H1 (cell line): ENCODE data around the gene GAK. TPM values are rescaled to one million over a fixed set of nuclear protein-coding genes. Genes with fewer than 3 reads are reported as not detected.

Experiments used
- CTCF ChIA-PET: fragments of 300-600 bp; sonication (Branson Sonifier 250); formaldehyde crosslinking; loops from one replicate; lab custom pipeline; 2021; ENCODE audit not compliant: partially characterized antibody; lab: Charles Lee
- POLR2A ChIA-PET: fragments of 300-600 bp; sonication (Branson Sonifier 250); formaldehyde crosslinking; loops from one replicate; lab custom pipeline; 2021; ENCODE audit warnings: inconsistent platforms; ENCODE audit not compliant: partially characterized antibody; lab: Charles Lee
- DNase-seq, 2 experiments: peaks; one replicate each; pipeline versions ENCODE4 v3.0.0 to v3.0.0-alpha.2; 2010 to 2022; ENCODE audit warnings: low spot score in 2 of 2, low read depth in 1 of 2, mixed read lengths in 1 of 2
- FAIRE-seq: peaks from 2 replicates; lab custom pipeline; 2011; peaks lifted over from hg19 to GRCh38; lab: Jason Lieb, UNC
- H2AFZ ChIP-seq: 2 replicates; pipeline ENCODE4 v1.8.1; 2012; ENCODE audit warnings: low read length, inconsistent platforms
- H2AK5ac ChIP-seq: 2 replicates; pipeline ENCODE4 v1.6.1; 2013; ENCODE audit warnings: low read depth, low read length
- H2BK120ac ChIP-seq: replicated peaks from 2 replicates; pipeline ENCODE3; 2013; ENCODE audit warnings: low read depth, low read length, inconsistent platforms
- H2BK12ac ChIP-seq: 2 replicates; pipeline ENCODE4 v1.6.1; 2013; ENCODE audit warnings: low read depth, low read length
- H2BK15ac ChIP-seq: 2 replicates; pipeline ENCODE4 v1.6.1; 2013; ENCODE audit warnings: low read length
- H2BK20ac ChIP-seq: 2 replicates; pipeline ENCODE4 v1.6.1; 2013; ENCODE audit warnings: low read length
- H2BK5ac ChIP-seq: 2 replicates; pipeline ENCODE4 v1.6.1; 2013; ENCODE audit warnings: low read depth, low read length
- H3K14ac ChIP-seq: 2 replicates; pipeline ENCODE4 v1.6.1; 2013; ENCODE audit warnings: inconsistent platforms; ENCODE audit not compliant: insufficient read length
- H3K18ac ChIP-seq: 2 replicates; pipeline ENCODE4 v1.6.1; 2013; ENCODE audit warnings: low read length; ENCODE audit errors: extremely low read depth
- H3K23ac ChIP-seq: 2 replicates; pipeline ENCODE4 v1.6.1; 2013; ENCODE audit warnings: inconsistent platforms; ENCODE audit not compliant: insufficient read length
- H3K23me2 ChIP-seq: 2 replicates; pipeline ENCODE4 v1.6.1; 2013; ENCODE audit warnings: low read depth, low read length
- H3K27ac ChIP-seq: 2 replicates; pipeline ENCODE4 v1.6.1; 2011; ENCODE audit warnings: low read depth, low read length, inconsistent platforms
- H3K27me3 ChIP-seq, 4 experiments: replicated peaks in 1 of 4; 1 replicate in 1 of 4; 2 replicates in 3 of 4; pipeline versions ENCODE4 v1.6.1 to v1.8.1; 2011 to 2013; ENCODE audit warnings: low read length in 3 of 4, mild to moderate bottlenecking in 3 of 4, inconsistent platforms in 2 of 4, mixed read lengths in 2 of 4, moderate library complexity in 1 of 4; ENCODE audit not compliant: control insufficient read depth in 3 of 4, insufficient read depth in 3 of 4; ENCODE audit errors: extremely low read depth in 1 of 4
- H3K36me3 ChIP-seq, 4 experiments: 2 replicates each; pipeline versions ENCODE4 v1.6.1 to v1.8.1; 2011 to 2013; ENCODE audit warnings: mild to moderate bottlenecking in 4 of 4, low read length in 3 of 4, moderate library complexity in 2 of 4, control low read depth in 1 of 4, inconsistent platforms in 1 of 4; ENCODE audit not compliant: insufficient read depth in 4 of 4, control insufficient read depth in 2 of 4
- H3K4ac ChIP-seq: replicated peaks from 2 replicates; pipeline ENCODE3; 2013; ENCODE audit warnings: low read length, low read depth, mixed read lengths, inconsistent platforms; ENCODE audit not compliant: insufficient read length
- H3K4me1 ChIP-seq, 4 experiments: replicated peaks in 1 of 4; 1 replicate in 1 of 4; 2 replicates in 3 of 4; pipeline versions ENCODE4 v1.6.1 to v1.8.1; 2011 to 2013; ENCODE audit warnings: low read length in 3 of 4, inconsistent platforms in 2 of 4, mixed read lengths in 1 of 4; ENCODE audit not compliant: insufficient read depth in 4 of 4, control insufficient read depth in 3 of 4
- H3K4me2 ChIP-seq, 2 experiments: 2 replicates each; pipeline versions ENCODE4 v1.6.1 to v1.8.1; 2011 to 2013; ENCODE audit warnings: low read depth in 2 of 2, low read length in 2 of 2, control low read depth in 1 of 2, inconsistent platforms in 1 of 2, mild to moderate bottlenecking in 1 of 2; ENCODE audit not compliant: insufficient read depth in 1 of 2
- H3K4me3 ChIP-seq, 4 experiments: fragments of 200-600, 300-600 bp in 1 of 4; sonication (generic), shearing (Covaris generic), sonication (Bioruptor Twin) in 1 of 4; 2 replicates each; pipeline versions ENCODE4 v1.5.1 to v1.8.1; 2011 to 2016; ENCODE audit warnings: low read length in 4 of 4, low read depth in 3 of 4, control low read depth in 2 of 4, inconsistent platforms in 2 of 4, mild to moderate bottlenecking in 2 of 4, mixed read lengths in 1 of 4, moderate library complexity in 1 of 4; ENCODE audit not compliant: insufficient read depth in 2 of 4; ENCODE audit errors: extremely low read depth in 1 of 4
- H3K56ac ChIP-seq: replicated peaks from 2 replicates; pipeline ENCODE3; 2013; ENCODE audit warnings: low read depth, mild to moderate bottlenecking, mixed read lengths, low read length, inconsistent platforms; ENCODE audit not compliant: insufficient read length
- H3K79me1 ChIP-seq: 2 replicates; pipeline ENCODE4 v1.6.1; 2013; ENCODE audit warnings: low read depth, low read length, control low read depth
- H3K79me2 ChIP-seq, 2 experiments: 2 replicates each; pipeline versions ENCODE4 v1.6.1 to v1.8.1; 2012 to 2013; ENCODE audit warnings: low read length in 2 of 2, mild to moderate bottlenecking in 2 of 2, inconsistent platforms in 1 of 2; ENCODE audit not compliant: insufficient read depth in 2 of 2, control insufficient read depth in 1 of 2
- H3K9ac ChIP-seq, 4 experiments: replicated peaks in 1 of 4; 1 replicate in 1 of 4; 2 replicates in 3 of 4; pipeline versions ENCODE4 v1.6.1 to v1.8.1; 2011 to 2013; ENCODE audit warnings: low read depth in 3 of 4, low read length in 3 of 4, control low read depth in 2 of 4, mild to moderate bottlenecking in 2 of 4, moderate library complexity in 2 of 4, inconsistent platforms in 1 of 4; ENCODE audit errors: extremely low read depth in 1 of 4
- H3K9me3 ChIP-seq, 2 experiments: 2 replicates each; pipeline versions ENCODE4 v1.6.1 to v1.8.1; 2012 to 2013; ENCODE audit warnings: mild to moderate bottlenecking in 2 of 2, moderate library complexity in 2 of 2, control low read depth in 1 of 2, inconsistent platforms in 1 of 2, low read depth in 1 of 2, low read length in 1 of 2, mixed read lengths in 1 of 2; ENCODE audit not compliant: insufficient read depth in 2 of 2
- H4K20me1 ChIP-seq, 2 experiments: replicated peaks in 1 of 2; 2 replicates each; pipeline versions ENCODE3 to v1.8.1; 2011 to 2013; ENCODE audit warnings: inconsistent platforms in 2 of 2, low read length in 2 of 2, mild to moderate bottlenecking in 1 of 2; ENCODE audit not compliant: insufficient read depth in 2 of 2, control insufficient read depth in 1 of 2
- H4K5ac ChIP-seq: 2 replicates; pipeline ENCODE4 v1.6.1; 2013; ENCODE audit warnings: low read length, low read depth, mixed read lengths, inconsistent platforms; ENCODE audit not compliant: insufficient read length
- H4K8ac ChIP-seq: 2 replicates; pipeline ENCODE4 v1.8.0; 2013; ENCODE audit warnings: mild to moderate bottlenecking, moderate library complexity, low read length, inconsistent platforms; ENCODE audit not compliant: insufficient read depth; ENCODE audit errors: extremely low read depth
- H4K91ac ChIP-seq: replicated peaks from 2 replicates; pipeline ENCODE3; 2013; ENCODE audit warnings: low read length, mixed read lengths, inconsistent platforms; ENCODE audit not compliant: insufficient read length
- GABPA ChIP-seq: IDR thresholded peaks from 2 replicates; pipeline ENCODE4 v1.6.1; 2011; ENCODE audit warnings: mild to moderate bottlenecking, low read length, moderate library complexity, borderline replicate concordance; ENCODE audit not compliant: insufficient read depth
- JUND ChIP-seq: IDR thresholded peaks from 2 replicates; pipeline ENCODE4 v1.6.1; 2011; ENCODE audit warnings: mild to moderate bottlenecking, improper control_type of control experiment, low read length
- KDM4A ChIP-seq: IDR thresholded peaks from one replicate; pipeline ENCODE4 v1.7.1; 2012; ENCODE audit warnings: low read depth, mild to moderate bottlenecking, moderate library complexity, low read length, inconsistent platforms; ENCODE audit not compliant: severe bottlenecking
- KDM5A ChIP-seq: fragments of 200-600 bp; IDR thresholded peaks from 2 replicates; pipeline ENCODE4 v1.7.1; 2012; ENCODE audit warnings: mild to moderate bottlenecking, low read length, inconsistent platforms, mixed read lengths
- POLR2A ChIP-seq, 2 experiments: IDR thresholded peaks; 1 replicate in 1 of 2; 2 replicates in 1 of 2; pipeline ENCODE4 v1.6.1; 2011; ENCODE audit warnings: low read depth in 2 of 2, low read length in 2 of 2, mild to moderate bottlenecking in 2 of 2; ENCODE audit errors: control extremely low read depth in 1 of 2
- SP2 ChIP-seq: IDR thresholded peaks from 2 replicates; pipeline ENCODE4 v1.6.1; 2012; ENCODE audit warnings: mild to moderate bottlenecking, low read length, inconsistent platforms
- SUZ12 ChIP-seq: fragments of 200-600 bp; sonication (generic); IDR thresholded peaks from 2 replicates; pipeline ENCODE4 v1.6.1; 2012; ENCODE audit warnings: mild to moderate bottlenecking, inconsistent platforms, low read length, moderate library complexity, mixed read lengths
- TAF1 ChIP-seq: IDR thresholded peaks from 2 replicates; pipeline ENCODE4 v1.6.1; 2011; ENCODE audit warnings: mild to moderate bottlenecking, low read depth, low read length
- TCF12 ChIP-seq: IDR thresholded peaks from 2 replicates; pipeline ENCODE4 v1.6.1; 2011; ENCODE audit warnings: low read depth, mild to moderate bottlenecking, low read length
- WGBS, 2 experiments: shearing (Covaris generic) in 1 of 2; methylation state at CpG; one replicate each; pipeline versions ENCODE4 v1.1.6 to v1.1.7; 2013 to 2015; ENCODE audit warnings: low lambda C conversion rate in 2 of 2, mixed read lengths in 2 of 2, inconsistent platforms in 1 of 2, low coverage in 1 of 2, missing lambda C conversion rate in 1 of 2; ENCODE audit not compliant: insufficient replicate concordance in 2 of 2, insufficient coverage in 1 of 2, insufficient read length in 1 of 2; ENCODE audit errors: extremely low coverage in 1 of 2, missing lambda C conversion rate in 1 of 2; 5-methylcytosine and 5-hydroxymethylcytosine counted together
- polyA plus RNA-seq, 7 experiments: library from polyadenylated mRNA; depleted of rRNA in 3 of 7; stranded (reverse) in 5 of 7; unstranded in 2 of 7; fragments of >200 nt in 5 of 7; fragments of 200-250 nt in 2 of 7; gene quantifications; 1 replicate in 5 of 7; 2 replicates in 1 of 7; 4 replicates in 1 of 7; pipeline versions ENCODE4 v1.2.1 to v1.2.3, GENCODE V29; 2011 to 2013; ENCODE audit warnings: missing spikeins in 2 of 7, mixed read lengths in 2 of 7
- total RNA-seq: library from RNA; stranded (reverse); fragmentation: NEBNext Ultra II Directional; extraction: Animal tissue kit (Norgen Biotek cat#: 25700); gene quantifications from 2 replicates; pipeline ENCODE4 v1.2.1, GENCODE V29; 2021

GAK gene
- total and polyA plus RNA-seq, 2 of the 8 experiments (the other 6 are each of a cell fraction or from before 2014, with no cell fraction given) = 31.5 to 70.8 TPM

DNA sequence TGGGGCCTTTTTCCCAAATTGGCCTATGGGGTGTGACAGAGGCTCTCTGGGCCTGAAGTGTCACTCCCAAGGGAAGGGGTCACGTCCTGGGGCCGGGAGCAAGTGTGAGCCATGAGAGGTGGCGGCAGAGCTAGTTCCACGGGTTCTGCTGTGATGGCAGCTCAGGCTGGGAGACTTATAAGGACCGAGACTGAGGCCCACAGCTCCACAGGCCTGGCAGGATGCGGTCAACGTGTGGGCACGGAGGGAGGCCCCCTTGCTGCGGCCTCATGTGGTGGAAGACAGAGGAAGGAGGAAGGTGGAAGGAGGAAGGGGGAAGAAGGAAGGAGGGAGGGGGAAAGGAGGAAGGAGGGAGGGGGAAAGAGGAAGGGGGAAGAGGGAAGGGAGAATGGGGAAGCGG lies 99.0 kb downstream of the GAK start:
- Histone ChIP-seq H2BK120ac (no peak overlapping the region), H3K79me1 (no peaks in the 10 kb centered on the region), H3K9ac (no peak overlapping the region), H3K4me2 (no peak overlapping the region), H2BK12ac (no peak overlapping the region), H4K5ac (no peak overlapping the region), H3K18ac (no peak overlapping the region), H2BK5ac (no peak overlapping the region), H4K20me1 (peaks cover 1 to 5% of the 10 kb centered on the region in 2 experiments), H3K27ac (no peak overlapping the region), H4K8ac (no peak overlapping the region), H3K79me2 (no peaks in the 10 kb centered on the region), H3K56ac (no peak overlapping the region), H2AK5ac (no peak overlapping the region), H3K14ac (no peak overlapping the region), H3K23me2 (no peaks in the 10 kb centered on the region), H3K9me3 (peaks cover 6 to 8% of the 10 kb centered on the region in 2 experiments; a peak in 1 of 4 replicates), H4K91ac (no peak overlapping the region), H2BK15ac (no peak overlapping the region), H3K4me3 (no peak overlapping the region), H2AFZ (no peak overlapping the region), H2BK20ac (no peak overlapping the region), H3K4ac (no peak overlapping the region), H3K27me3 (peaks cover 2 to 10% (median 5%) of the 10 kb centered on the region in 4 experiments; a peak in 6 of 7 replicates), H3K36me3 (no peaks in the 10 kb centered on the region), H3K4me1 (no peaks in the 10 kb centered on the region), H3K23ac (no peak overlapping the region)
- FAIRE-seq (no peak), DNase-seq (no peak)
- ChIA-PET CTCF (interaction anchor here (0.5 to 1.3 kb wide), 4 partner anchors 14 to 93 kb away, joined by 3 read pairs; no protein-coding TSS in a partner anchor), POLR2A (no interaction called here)
- no peak for TF ChIP-seq KDM4A
- TF ChIP-seq POLR2A (IDR thresholded peaks at IDR 0.05; ENCODE audit: control extremely low read depth in 1 of 2, low read depth in 2 of 2, low read length in 2 of 2) = no peak
- TF ChIP-seq SP2 = no peak
- no peak for TF ChIP-seq TAF1
- no peak for TF ChIP-seq GABPA
- no peak for TF ChIP-seq SUZ12
- TF ChIP-seq TCF12 = no peak
- TF ChIP-seq JUND = no peak
- TF ChIP-seq KDM5A = no peak
- 89% methylated on average over 9 of the region's 10 CpGs; no CpG with 5 or more reads in 1 of the 2 experiments for WGBS, 2 experiments
